IMR-90 (cell line): Measurements from ENCODE around the gene AMIGO2. TPM values are rescaled to one million over a fixed set of nuclear protein-coding genes. Genes with fewer than 3 reads are reported as not detected.
A peak's percentile ranks its signal among the peaks of the same experiment; 100 is the strongest.

Experiments used
- ATAC-seq: fragments of 200-7000 bp; cut with Tn5 transposase; 2 replicates; pipeline ENCODE4 v1.9.1; 2020; ENCODE audit warnings: low read depth, mild to moderate bottlenecking, moderate library complexity
- BruUV-seq: library from RNA; stranded (reverse); fragments of 400-500 nt; replicated peaks from 2 replicates; lab custom pipeline; 2021; lab: Mats Ljungman, UMichigan
- CTCF ChIA-PET: fragments of 300-600 bp; formaldehyde crosslinking; extraction: SDS; loops from one replicate; lab custom pipeline; 2021; ENCODE audit warnings: antibody characterized with exemption; lab: Yijun Ruan, JAX
- POLR2A ChIA-PET: fragments of 300-600 bp; sonication (Branson Sonifier 250); formaldehyde crosslinking; loops from one replicate; lab custom pipeline; 2022; ENCODE audit warnings: antibody characterized with exemption; ENCODE audit not compliant: unreplicated experiment; lab: Charles Lee
- DNase-seq: peaks from one replicate; pipeline ENCODE4 v3.0.0; 2013
- H2AFZ ChIP-seq: replicated peaks from 2 replicates; pipeline ENCODE3; 2013; ENCODE audit warnings: low read length, mild to moderate bottlenecking; ENCODE audit not compliant: poor library complexity
- H2AK5ac ChIP-seq: 2 replicates; pipeline ENCODE4 v1.6.1; 2013; ENCODE audit warnings: low read depth, low read length, inconsistent platforms
- H2AK9ac ChIP-seq: replicated peaks from 2 replicates; pipeline ENCODE3; 2013; ENCODE audit warnings: mild to moderate bottlenecking, low read depth, low read length, moderate library complexity; ENCODE audit not compliant: poor library complexity
- H2BK120ac ChIP-seq: 2 replicates; pipeline ENCODE4 v1.6.1; 2013; ENCODE audit warnings: low read depth, low read length, inconsistent platforms
- H2BK15ac ChIP-seq: 3 replicates; pipeline ENCODE4 v1.6.1; 2013; ENCODE audit warnings: low read depth, low read length, inconsistent platforms
- H2BK20ac ChIP-seq: 2 replicates; pipeline ENCODE4 v1.6.1; 2013; ENCODE audit warnings: low read depth, mild to moderate bottlenecking, inconsistent platforms, low read length, moderate library complexity
- H2BK5ac ChIP-seq: 2 replicates; pipeline ENCODE4 v1.6.1; 2013; ENCODE audit warnings: mild to moderate bottlenecking, low read depth, low read length, inconsistent platforms; ENCODE audit not compliant: poor library complexity, severe bottlenecking
- H3K14ac ChIP-seq: replicated peaks from 2 replicates; pipeline ENCODE4 v1.6.1; 2013; ENCODE audit warnings: low read depth, low read length, inconsistent platforms
- H3K18ac ChIP-seq: 2 replicates; pipeline ENCODE4 v1.6.1; 2013; ENCODE audit warnings: low read depth, low read length, control low read depth
- H3K23ac ChIP-seq: 2 replicates; pipeline ENCODE4 v1.6.1; 2013; ENCODE audit warnings: low read depth, low read length, inconsistent platforms
- H3K27ac ChIP-seq: 2 replicates; pipeline ENCODE4 v1.5.1; 2013; ENCODE audit warnings: mild to moderate bottlenecking, control low read depth, low read length; ENCODE audit not compliant: insufficient read depth
- H3K27me3 ChIP-seq: 2 replicates; pipeline ENCODE4 v1.6.1; 2013; ENCODE audit warnings: low read length; ENCODE audit not compliant: control insufficient read depth, insufficient read depth
- H3K36me3 ChIP-seq: 2 replicates; pipeline ENCODE4 v1.6.1; 2013; ENCODE audit warnings: low read length, mixed read lengths; ENCODE audit not compliant: control insufficient read depth, insufficient read depth
- H3K4ac ChIP-seq: 2 replicates; pipeline ENCODE4 v1.6.1; 2013; ENCODE audit warnings: low read depth, low read length, inconsistent platforms
- H3K4me1 ChIP-seq: 2 replicates; pipeline ENCODE4 v1.6.1; 2013; ENCODE audit warnings: low read length, mixed read lengths; ENCODE audit not compliant: control insufficient read depth, insufficient read depth
- H3K4me2 ChIP-seq: 2 replicates; pipeline ENCODE4 v1.6.1; 2013; ENCODE audit warnings: low read depth, mild to moderate bottlenecking, control low read depth, low read length, moderate library complexity
- H3K4me3 ChIP-seq: 2 replicates; pipeline ENCODE4 v1.5.1; 2013; ENCODE audit warnings: low read depth, mild to moderate bottlenecking, control low read depth, low read length, moderate library complexity; ENCODE audit not compliant: insufficient read depth
- H3K56ac ChIP-seq: 2 replicates; pipeline ENCODE4 v1.6.1; 2013; ENCODE audit warnings: low read length, inconsistent platforms; ENCODE audit not compliant: insufficient read depth; ENCODE audit errors: extremely low read depth
- H3K79me1 ChIP-seq, 2 experiments: 2 replicates each; pipeline ENCODE4 v1.6.1; 2013; ENCODE audit warnings: low read length in 2 of 2, inconsistent platforms in 1 of 2, low read depth in 1 of 2
- H3K9ac ChIP-seq: 2 replicates; pipeline ENCODE4 v1.6.1; 2013; ENCODE audit warnings: low read depth, low read length, control low read depth
- H3K9me1 ChIP-seq: 2 replicates; pipeline ENCODE4 v1.6.1; 2013; ENCODE audit warnings: low read length, inconsistent platforms; ENCODE audit not compliant: insufficient read depth
- H3K9me3 ChIP-seq: 2 replicates; pipeline ENCODE4 v1.6.1; 2013; ENCODE audit warnings: low read length; ENCODE audit not compliant: control insufficient read depth, insufficient read depth
- H4K20me1 ChIP-seq: 2 replicates; pipeline ENCODE4 v1.6.1; 2013; ENCODE audit warnings: low read length, inconsistent platforms; ENCODE audit not compliant: insufficient read depth
- H4K5ac ChIP-seq: 2 replicates; pipeline ENCODE4 v1.6.1; 2013; ENCODE audit warnings: mild to moderate bottlenecking, low read depth, low read length, control low read depth
- H4K8ac ChIP-seq, 2 experiments: 2 replicates each; pipeline ENCODE4 v1.6.1; 2013; ENCODE audit warnings: low read depth in 2 of 2, low read length in 2 of 2, control low read depth in 1 of 2, inconsistent platforms in 1 of 2
- H4K91ac ChIP-seq: 2 replicates; pipeline ENCODE4 v1.6.1; 2013; ENCODE audit warnings: low read depth, low read length, inconsistent platforms; ENCODE audit not compliant: insufficient read depth
- BHLHE40 ChIP-seq: fragments of 150-350 bp; IDR thresholded peaks from 2 replicates; pipeline ENCODE4 v1.6.1; 2016; ENCODE audit warnings: mild to moderate bottlenecking, low read depth, low read length
- CEBPB ChIP-seq: IDR thresholded peaks from 2 replicates; pipeline ENCODE4 v1.6.1; 2012; ENCODE audit warnings: low read depth, low read length, improper control_type of control experiment
- FOS ChIP-seq: fragments of 150-350 bp; IDR thresholded peaks from 2 replicates; pipeline ENCODE4 v1.6.1; 2016; ENCODE audit warnings: low read depth, low read length
- MAFK ChIP-seq: IDR thresholded peaks from 2 replicates; pipeline ENCODE4 v1.6.1; 2012; ENCODE audit warnings: low read depth, low read length, improper control_type of control experiment
- MAZ ChIP-seq: IDR thresholded peaks from 2 replicates; pipeline ENCODE4 v1.6.1; 2012; ENCODE audit warnings: low read depth, mild to moderate bottlenecking, low read length, improper control_type of control experiment, moderate library complexity, borderline replicate concordance
- RCOR1 ChIP-seq: IDR thresholded peaks from 2 replicates; pipeline ENCODE4 v1.6.1; 2012; ENCODE audit warnings: mild to moderate bottlenecking, low read length, improper control_type of control experiment; ENCODE audit not compliant: insufficient replicate concordance
- RFX5 ChIP-seq: IDR thresholded peaks from 2 replicates; pipeline ENCODE4 v1.8.0; 2012; ENCODE audit warnings: low read depth, mild to moderate bottlenecking, low read length, moderate library complexity
- SMC3 ChIP-seq: fragments of 150-350 bp; IDR thresholded peaks from 2 replicates; pipeline ENCODE4 v1.6.1; 2016; ENCODE audit warnings: low read depth, mild to moderate bottlenecking, antibody characterized with exemption, low read length, moderate library complexity
- WGBS, 2 experiments: methylation state at CpG; one replicate each; pipeline versions ENCODE4 v1.1.5 to v1.1.7; 2013; ENCODE audit warnings: missing lambda C conversion rate in 2 of 2; ENCODE audit not compliant: insufficient read length in 1 of 2; ENCODE audit errors: extremely low coverage in 2 of 2; 5-methylcytosine and 5-hydroxymethylcytosine counted together
- dilution Hi-C: fragments of 300-500 bp; cut with HindIII; formaldehyde crosslinking; loops from one replicate; pipeline ENCODE4 v1.14.3; 2018; ENCODE audit warnings: low sequenced_read_pairs; ENCODE audit not compliant: unreplicated experiment
- in situ Hi-C: fragments of 300-500 bp; cut with MboI; formaldehyde crosslinking; loops from 3 replicates; pipeline ENCODE4 v1.14.3; 2019; ENCODE audit warnings: low sequenced_read_pairs, inconsistent platforms, mixed read lengths
- intact Hi-C: fragments of 100-400 bp; cut with micrococcal nuclease; formaldehyde crosslinking; loops from 2 replicates; pipeline ENCODE4 v1.10.0; 2022
- polyA plus RNA-seq, 3 experiments: library from polyadenylated mRNA; depleted of rRNA; stranded (reverse); fragments of >200 nt; gene quantifications; 2 replicates each; pipeline ENCODE4 v1.2.3, GENCODE V29; 2012; ENCODE audit warnings: low replicate concordance in 1 of 3
- total RNA-seq: library from RNA; depleted of rRNA; stranded (reverse); fragments of >200 nt; gene quantifications from 2 replicates; pipeline ENCODE4 v1.2.3, GENCODE V29; 2012
- TF ChIP-seq, protein P1 (sequence below): fragments of 150-350 bp; IDR thresholded peaks from 2 replicates; pipeline ENCODE4 v1.6.1; 2016; ENCODE audit warnings: low read depth, mild to moderate bottlenecking, low read length, moderate library complexity, borderline replicate concordance
- TF ChIP-seq, protein P2 (sequence below): fragments of 150-350 bp; IDR thresholded peaks from 2 replicates; pipeline ENCODE4 v1.6.1; 2017; ENCODE audit warnings: mild to moderate bottlenecking, antibody characterized with exemption, low read length, low read depth
- TF ChIP-seq, protein P3 (sequence below): conservative IDR thresholded peaks from 2 replicates; pipeline ENCODE4 v1.5.1; 2012; ENCODE audit warnings: mild to moderate bottlenecking, low read depth, low read length, improper control_type of control experiment

The AMIGO2 gene
- total and polyA plus RNA-seq, 2 of the 4 experiments (the other 2 are of a cell fraction), result 20.1 to 32.6 TPM

DNA sequence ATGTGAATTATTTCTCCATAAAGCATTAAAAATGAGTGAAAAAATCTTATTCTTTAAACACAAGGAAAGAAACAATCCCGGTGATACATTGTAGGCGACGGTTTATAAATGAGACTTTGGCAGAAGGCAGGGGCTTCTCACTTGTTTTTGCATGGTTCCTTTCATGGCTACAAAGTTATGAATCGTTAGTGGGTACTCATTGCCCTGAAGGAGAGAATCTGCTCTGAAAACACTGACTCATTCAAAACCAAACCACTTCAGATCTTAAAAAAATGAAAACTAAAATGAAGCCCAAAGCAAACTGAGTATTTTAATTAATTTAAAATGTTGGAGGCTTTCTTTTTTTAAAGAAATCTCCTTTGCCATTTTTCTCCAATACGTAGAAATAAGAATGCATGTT is 41.4 kb upstream of the AMIGO2 start:
- no peak overlapping the region for H3K18ac ChIP-seq
- H3K14ac ChIP-seq, result no peak overlapping the region
- no peak overlapping the region for H3K56ac ChIP-seq
- no peak overlapping the region for H3K4me3 ChIP-seq
- in situ Hi-C loops (no loop called here), dilution Hi-C loops (no loop called here), intact Hi-C loops (no loop called here)
- no peak overlapping the region for H2BK120ac ChIP-seq
- ATAC-seq (peak; percentile 44; the same call in 1 of the 2 replicates), DNase-seq (peak; percentile 48)
- no peaks in the 10 kb centered on the region for H3K27me3 ChIP-seq
- H3K36me3 ChIP-seq, result no peaks in the 10 kb centered on the region
- ChIA-PET CTCF (no interaction called here), POLR2A (no interaction called here)
- H2BK15ac ChIP-seq, result no peak overlapping the region
- H4K91ac ChIP-seq, result no peak overlapping the region
- no peak overlapping the region for H2AK5ac ChIP-seq
- no peak overlapping the region for H3K27ac ChIP-seq
- no peaks in the 10 kb centered on the region for H4K20me1 ChIP-seq
- no peak for TF ChIP-seq MAZ
- TF ChIP-seq, protein P1, sequence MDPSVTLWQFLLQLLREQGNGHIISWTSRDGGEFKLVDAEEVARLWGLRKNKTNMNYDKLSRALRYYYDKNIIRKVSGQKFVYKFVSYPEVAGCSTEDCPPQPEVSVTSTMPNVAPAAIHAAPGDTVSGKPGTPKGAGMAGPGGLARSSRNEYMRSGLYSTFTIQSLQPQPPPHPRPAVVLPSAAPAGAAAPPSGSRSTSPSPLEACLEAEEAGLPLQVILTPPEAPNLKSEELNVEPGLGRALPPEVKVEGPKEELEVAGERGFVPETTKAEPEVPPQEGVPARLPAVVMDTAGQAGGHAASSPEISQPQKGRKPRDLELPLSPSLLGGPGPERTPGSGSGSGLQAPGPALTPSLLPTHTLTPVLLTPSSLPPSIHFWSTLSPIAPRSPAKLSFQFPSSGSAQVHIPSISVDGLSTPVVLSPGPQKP, result no peak
- no peak for TF ChIP-seq MAFK
- no peak for TF ChIP-seq RCOR1
- TF ChIP-seq, protein P2, sequence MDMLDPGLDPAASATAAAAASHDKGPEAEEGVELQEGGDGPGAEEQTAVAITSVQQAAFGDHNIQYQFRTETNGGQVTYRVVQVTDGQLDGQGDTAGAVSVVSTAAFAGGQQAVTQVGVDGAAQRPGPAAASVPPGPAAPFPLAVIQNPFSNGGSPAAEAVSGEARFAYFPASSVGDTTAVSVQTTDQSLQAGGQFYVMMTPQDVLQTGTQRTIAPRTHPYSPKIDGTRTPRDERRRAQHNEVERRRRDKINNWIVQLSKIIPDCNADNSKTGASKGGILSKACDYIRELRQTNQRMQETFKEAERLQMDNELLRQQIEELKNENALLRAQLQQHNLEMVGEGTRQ, result no peak
- TF ChIP-seq, protein P3, sequence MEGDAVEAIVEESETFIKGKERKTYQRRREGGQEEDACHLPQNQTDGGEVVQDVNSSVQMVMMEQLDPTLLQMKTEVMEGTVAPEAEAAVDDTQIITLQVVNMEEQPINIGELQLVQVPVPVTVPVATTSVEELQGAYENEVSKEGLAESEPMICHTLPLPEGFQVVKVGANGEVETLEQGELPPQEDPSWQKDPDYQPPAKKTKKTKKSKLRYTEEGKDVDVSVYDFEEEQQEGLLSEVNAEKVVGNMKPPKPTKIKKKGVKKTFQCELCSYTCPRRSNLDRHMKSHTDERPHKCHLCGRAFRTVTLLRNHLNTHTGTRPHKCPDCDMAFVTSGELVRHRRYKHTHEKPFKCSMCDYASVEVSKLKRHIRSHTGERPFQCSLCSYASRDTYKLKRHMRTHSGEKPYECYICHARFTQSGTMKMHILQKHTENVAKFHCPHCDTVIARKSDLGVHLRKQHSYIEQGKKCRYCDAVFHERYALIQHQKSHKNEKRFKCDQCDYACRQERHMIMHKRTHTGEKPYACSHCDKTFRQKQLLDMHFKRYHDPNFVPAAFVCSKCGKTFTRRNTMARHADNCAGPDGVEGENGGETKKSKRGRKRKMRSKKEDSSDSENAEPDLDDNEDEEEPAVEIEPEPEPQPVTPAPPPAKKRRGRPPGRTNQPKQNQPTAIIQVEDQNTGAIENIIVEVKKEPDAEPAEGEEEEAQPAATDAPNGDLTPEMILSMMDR, result no peak
- no peak for TF ChIP-seq SMC3
- TF ChIP-seq FOS, result no peak
- TF ChIP-seq BHLHE40, result no peak
- no peak for TF ChIP-seq RFX5
- no peak for TF ChIP-seq CEBPB
- no peak overlapping the region for H3K4ac ChIP-seq
- H3K9me3 ChIP-seq, result no peaks in the 10 kb centered on the region
- WGBS, 2 experiments, result no CpG with 5 or more reads among the region's 5 CpGs
- H2AFZ ChIP-seq, result no peak overlapping the region
- H3K9me1 ChIP-seq, result no peaks in the 10 kb centered on the region
- H3K9ac ChIP-seq, result no peak overlapping the region
- no peak overlapping the region for H3K23ac ChIP-seq
- no peak overlapping the region for H3K4me2 ChIP-seq
- H3K4me1 ChIP-seq, result no peaks in the 10 kb centered on the region; the same call in 1 of the 2 replicates
- H2AK9ac ChIP-seq, result no peak overlapping the region
- H3K79me1 ChIP-seq, result peaks cover 0 to 3% of the 10 kb centered on the region in 2 experiments; a peak in 1 of 4 replicates
- no peak overlapping the region for H2BK20ac ChIP-seq
- BruUV-seq, result no TSS peak
- no peak overlapping the region for H4K8ac ChIP-seq
- H4K5ac ChIP-seq, result no peak overlapping the region
- no peak overlapping the region for H2BK5ac ChIP-seq
